NB4 (cell line): ENCODE results near the gene LEFTY1.

Experiments used
- CTCF ChIP-seq: IDR thresholded peaks from one replicate; pipeline ENCODE4 v1.5.1; 2012; ENCODE audit warnings: low read depth, low read length
- MAX ChIP-seq: IDR thresholded peaks from 2 replicates; pipeline ENCODE4 v1.6.1; 2011; ENCODE audit warnings: low read depth, low read length
- MYC ChIP-seq: IDR thresholded peaks from 2 replicates; pipeline ENCODE4 v1.6.1; 2011; ENCODE audit warnings: low read depth, low read length
- POLR2A ChIP-seq: IDR thresholded peaks from 2 replicates; pipeline ENCODE4 v1.6.1; 2011; ENCODE audit warnings: mild to moderate bottlenecking; ENCODE audit not compliant: insufficient read length; ENCODE audit errors: extremely low read depth

GRCh38 chr1:225844236-225845061, 44.5 kb downstream of the LEFTY1 start:
- no peak for TF ChIP-seq POLR2A
- no peak for TF ChIP-seq CTCF
- TF ChIP-seq MAX, result no peak
- no peak for TF ChIP-seq MYC
